Lower leg skin (tissue), 3 donors: Measurements from ENCODE around the gene GPT2.

Source experiments
- CTCF ChIP-seq, 3 donors: fragments of 450-650 bp; IDR thresholded peaks; one replicate each; pipeline ENCODE4 v1.5.1; 2016; ENCODE audit warnings: antibody characterized with exemption in 3 of 3, mild to moderate bottlenecking in 3 of 3, moderate library complexity in 2 of 3
- POLR2A ChIP-seq, 2 donors: fragments of 450-650 bp; IDR thresholded peaks; one replicate each; pipeline ENCODE4 v1.6.1; 2016 to 2017; ENCODE audit warnings: antibody characterized with exemption in 2 of 2, mild to moderate bottlenecking in 1 of 2, moderate library complexity in 1 of 2

GRCh38 chr16:46845952-46846351 lies 38.2 kb upstream of the GPT2 start:
- TF ChIP-seq CTCF (IDR thresholded peaks at IDR 0.05) (no peak), POLR2A (IDR thresholded peaks at IDR 0.05) (no peak)
